ENCODE measurements around the gene NAALADL1.

NAALADL1 gene

DNA sequence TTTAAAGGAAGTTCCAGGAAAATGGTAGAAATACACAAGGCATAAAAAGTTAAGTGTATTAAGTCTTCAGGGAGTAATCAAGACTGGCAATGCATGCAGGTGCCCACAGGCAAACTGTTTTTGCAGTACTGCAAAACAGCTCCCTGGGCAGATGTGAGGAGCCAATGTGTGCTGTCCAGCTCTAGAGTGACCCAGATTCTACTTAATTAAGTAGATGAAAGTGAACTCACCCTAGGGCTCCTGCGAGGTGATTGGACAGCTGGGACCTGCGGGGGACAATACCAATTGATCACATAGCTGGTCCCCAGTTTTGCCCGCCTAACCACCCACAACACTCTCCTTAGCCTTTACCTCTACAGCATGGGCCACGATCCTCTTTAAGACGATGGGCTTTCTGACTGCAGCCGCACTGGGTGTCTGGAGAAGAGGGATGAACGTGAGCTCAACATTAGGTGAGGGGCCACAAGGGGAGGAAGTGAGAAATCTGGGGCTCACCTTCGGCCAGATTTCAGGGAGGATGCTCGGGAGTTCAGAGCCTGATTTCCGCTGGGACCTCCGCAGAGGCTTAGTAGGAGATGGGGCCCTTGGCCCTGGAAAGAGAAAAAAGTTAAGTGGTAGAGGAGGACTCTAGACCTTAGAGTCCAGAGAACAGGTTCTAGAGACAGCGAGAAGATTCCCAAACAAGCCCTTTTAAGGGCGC, 24.9 kb upstream of the NAALADL1 start:
- H3K4me3 ChIP-seq (ENCODE audit: low read length): peak overlapping the region; percentile 72
- TF ChIP-seq, protein P1, sequence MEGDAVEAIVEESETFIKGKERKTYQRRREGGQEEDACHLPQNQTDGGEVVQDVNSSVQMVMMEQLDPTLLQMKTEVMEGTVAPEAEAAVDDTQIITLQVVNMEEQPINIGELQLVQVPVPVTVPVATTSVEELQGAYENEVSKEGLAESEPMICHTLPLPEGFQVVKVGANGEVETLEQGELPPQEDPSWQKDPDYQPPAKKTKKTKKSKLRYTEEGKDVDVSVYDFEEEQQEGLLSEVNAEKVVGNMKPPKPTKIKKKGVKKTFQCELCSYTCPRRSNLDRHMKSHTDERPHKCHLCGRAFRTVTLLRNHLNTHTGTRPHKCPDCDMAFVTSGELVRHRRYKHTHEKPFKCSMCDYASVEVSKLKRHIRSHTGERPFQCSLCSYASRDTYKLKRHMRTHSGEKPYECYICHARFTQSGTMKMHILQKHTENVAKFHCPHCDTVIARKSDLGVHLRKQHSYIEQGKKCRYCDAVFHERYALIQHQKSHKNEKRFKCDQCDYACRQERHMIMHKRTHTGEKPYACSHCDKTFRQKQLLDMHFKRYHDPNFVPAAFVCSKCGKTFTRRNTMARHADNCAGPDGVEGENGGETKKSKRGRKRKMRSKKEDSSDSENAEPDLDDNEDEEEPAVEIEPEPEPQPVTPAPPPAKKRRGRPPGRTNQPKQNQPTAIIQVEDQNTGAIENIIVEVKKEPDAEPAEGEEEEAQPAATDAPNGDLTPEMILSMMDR (conservative IDR thresholded peaks at IDR 0.05; ENCODE audit: low read depth, low read length): no peak
- no peak for DNase-seq (ENCODE audit: low read depth)

GRCh38 chr11:65078786-65079342, 20.5 kb upstream of the NAALADL1 start:
- no peak for DNase-seq (ENCODE audit: low read depth)
- H3K4me3 ChIP-seq (ENCODE audit: low read length): no peak overlapping the region
- TF ChIP-seq, protein P1 (conservative IDR thresholded peaks at IDR 0.05; ENCODE audit: low read depth, low read length): no peak

DNA sequence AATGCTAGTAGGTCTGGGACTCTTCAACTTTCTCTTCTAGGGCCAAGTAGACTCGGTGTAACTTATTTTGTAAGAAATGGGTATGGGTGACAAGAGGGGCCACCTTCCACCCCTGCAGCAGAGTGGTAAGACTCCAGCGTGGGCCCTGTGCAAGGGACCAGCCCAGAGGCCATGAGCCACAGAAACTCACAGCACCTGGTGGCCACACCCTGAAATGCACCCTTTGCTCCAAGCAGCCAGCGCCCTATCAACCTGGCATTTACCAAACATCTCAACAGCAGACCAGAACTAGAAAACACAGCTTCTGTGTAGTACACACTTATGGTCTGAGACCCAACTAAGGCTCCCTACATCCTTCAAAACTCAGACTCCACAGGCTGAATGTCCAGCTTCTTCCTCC, 19.8 kb upstream of the NAALADL1 start:
- H3K4me3 ChIP-seq (ENCODE audit: low read length): no peak overlapping the region
- TF ChIP-seq, protein P1 (conservative IDR thresholded peaks at IDR 0.05; ENCODE audit: low read depth, low read length): peak; percentile 74
- no peak for DNase-seq (ENCODE audit: low read depth)

- DNase-seq (ENCODE audit: low read depth): no peak
- TF ChIP-seq, protein P1 (conservative IDR thresholded peaks at IDR 0.05; ENCODE audit: low read depth, low read length): peak; percentile 5
- H3K4me3 ChIP-seq (ENCODE audit: low read length): no peak overlapping the region
These were observed 19.1 kb upstream of the NAALADL1 start for GRCh38 chr11:65077451-65077850.

DNA sequence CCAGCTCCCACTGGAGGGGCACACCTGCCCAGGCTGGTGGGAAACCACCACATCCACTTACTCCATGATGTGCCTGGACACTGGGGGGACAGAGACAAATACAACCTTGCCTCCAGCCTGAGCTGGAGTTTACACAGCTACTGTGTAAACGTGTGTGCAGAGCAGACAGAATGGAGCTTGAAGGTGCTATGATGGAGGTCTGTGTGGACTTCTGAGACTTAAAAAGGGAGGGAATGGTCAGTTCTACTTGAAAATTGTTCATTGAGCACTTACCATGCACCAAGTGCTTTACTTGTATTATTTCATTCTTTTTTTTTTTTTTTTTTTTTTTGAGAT, 14.2 kb upstream of the NAALADL1 start:
- TF ChIP-seq, protein P1 (conservative IDR thresholded peaks at IDR 0.05; ENCODE audit: low read depth, low read length): no peak
- no peak for DNase-seq (ENCODE audit: low read depth)
- no peak overlapping the region for H3K4me3 ChIP-seq (ENCODE audit: low read length)

- H3K4me3 ChIP-seq (ENCODE audit: low read length): no peak overlapping the region
- DNase-seq (ENCODE audit: low read depth): no peak
- TF ChIP-seq, protein P1 (conservative IDR thresholded peaks at IDR 0.05; ENCODE audit: low read depth, low read length): no peak
These were observed 13.7 kb upstream of the NAALADL1 start for GRCh38 chr11:65071907-65072630.
